Stimulated activated CD4-positive, alpha-beta T cell treated with anti-CD3 and anti-CD28 coated beads, Interleukin-1b, Interleukin-23, amount 100 ng/mL, for 4 hours (primary cell): ENCODE measurements around the gene TXN.
A peak's percentile ranks its signal among the peaks of the same experiment; 100 is the strongest.

Experiments used
- DNase-seq, 2 donors: peaks; one replicate each; pipeline ENCODE4 v3.0.0-alpha.2; 2020; ENCODE audit warnings: low read depth in 2 of 2

TXN gene

GRCh38 chr9:110256380-110257096, at the start of gene TXN:
Gene TXN, minus strand, starts transcription at chr9:110256507. Its CDS starts 72 bp downstream, at chr9:110256435.
- DNase-seq: peak; percentile 75 to 91

GRCh38 chr9:110303133-110303532, 46.8 kb upstream of the TXN start:
- no peak for DNase-seq

GRCh38 chr9:110298043-110298605, 41.8 kb upstream of the TXN start:
- DNase-seq: no peak

- no peak for DNase-seq
Observed at GRCh38 chr9:110293248-110293647, 36.9 kb upstream of the TXN start.

GRCh38 chr9:110291921-110292557, 35.7 kb upstream of the TXN start:
- DNase-seq: no peak

GRCh38 chr9:110290001-110290400, 33.7 kb upstream of the TXN start:
- no peak for DNase-seq

- DNase-seq: no peak
Observed at GRCh38 chr9:110288503-110288902, 32.2 kb upstream of the TXN start.

GRCh38 chr9:110287289-110287680, 31.0 kb upstream of the TXN start:
- no peak for DNase-seq

- no peak for DNase-seq
Observed at GRCh38 chr9:110284211-110284844, 28.0 kb upstream of the TXN start.

GRCh38 chr9:110283751-110284150, 27.4 kb upstream of the TXN start:
- DNase-seq: no peak

GRCh38 chr9:110282739-110283081, 26.4 kb upstream of the TXN start:
- no peak for DNase-seq

GRCh38 chr9:110282018-110282738, 25.9 kb upstream of the TXN start:
- DNase-seq: no peak

GRCh38 chr9:110278080-110278707, 21.9 kb upstream of the TXN start:
- DNase-seq: no peak

- DNase-seq: no peak
Observed at GRCh38 chr9:110276781-110277180, 20.5 kb upstream of the TXN start.

GRCh38 chr9:110270211-110270995, 14.1 kb upstream of the TXN start:
- DNase-seq: no peak

GRCh38 chr9:110266795-110267194, 10.5 kb upstream of the TXN start:
- no peak for DNase-seq

- no peak for DNase-seq
Observed at GRCh38 chr9:110261632-110262031, 5.3 kb upstream of the TXN start.

- DNase-seq: no peak
Observed at GRCh38 chr9:110260911-110261310, 4.6 kb upstream of the TXN start.

- DNase-seq: no peak
Observed at GRCh38 chr9:110259566-110259965, 3.3 kb upstream of the TXN start.

- DNase-seq: no peak
Observed at GRCh38 chr9:110258690-110259091, 2.4 kb upstream of the TXN start.

GRCh38 chr9:110257956-110258355, 1.6 kb upstream of the TXN start:
- no peak for DNase-seq
